ENCODE results near the gene LMTK3. TPM values are rescaled to one million over a fixed set of nuclear protein-coding genes. Genes with fewer than 3 reads are reported as not detected.

Gene LMTK3
- total and polyA plus RNA-seq, 2 donors (not counting 1 experiment from before 2014, with no cell fraction given) = 0.17 TPM; not detected in 1

DNA sequence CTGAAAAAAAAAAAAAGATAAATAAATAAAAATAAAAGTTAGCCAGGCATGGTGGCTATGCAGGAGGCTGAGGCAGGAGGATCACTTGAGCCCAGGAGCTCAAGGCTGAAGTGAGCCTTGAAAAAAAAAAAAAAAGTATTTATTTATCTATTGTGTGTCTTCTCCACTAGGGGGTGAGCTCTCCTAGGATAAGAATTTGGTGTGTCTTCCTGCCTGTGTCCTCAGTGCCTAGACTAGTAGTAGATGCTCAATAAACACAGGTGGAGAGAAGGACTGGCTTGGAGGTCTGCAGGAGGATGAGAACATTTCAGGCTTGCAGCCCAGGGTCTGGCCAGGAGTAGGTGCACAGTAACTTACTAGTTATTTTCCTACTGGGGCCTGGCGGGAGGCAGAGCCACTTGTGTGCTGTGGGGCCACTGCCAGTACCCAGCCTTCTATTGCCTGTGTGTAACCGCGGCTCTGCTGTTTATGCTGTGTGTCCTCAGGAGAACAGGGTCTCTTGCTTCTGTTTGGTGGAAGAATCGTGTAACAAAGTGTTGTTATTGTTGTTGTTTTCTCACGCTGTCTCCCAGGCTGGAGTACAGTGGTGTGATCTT is 5.4 kb downstream of the LMTK3 start:
- no peak for TF ChIP-seq EZH2 (IDR thresholded peaks at IDR 0.05; ENCODE audit: low read length, missing control alignments)
- TF ChIP-seq, protein P1, sequence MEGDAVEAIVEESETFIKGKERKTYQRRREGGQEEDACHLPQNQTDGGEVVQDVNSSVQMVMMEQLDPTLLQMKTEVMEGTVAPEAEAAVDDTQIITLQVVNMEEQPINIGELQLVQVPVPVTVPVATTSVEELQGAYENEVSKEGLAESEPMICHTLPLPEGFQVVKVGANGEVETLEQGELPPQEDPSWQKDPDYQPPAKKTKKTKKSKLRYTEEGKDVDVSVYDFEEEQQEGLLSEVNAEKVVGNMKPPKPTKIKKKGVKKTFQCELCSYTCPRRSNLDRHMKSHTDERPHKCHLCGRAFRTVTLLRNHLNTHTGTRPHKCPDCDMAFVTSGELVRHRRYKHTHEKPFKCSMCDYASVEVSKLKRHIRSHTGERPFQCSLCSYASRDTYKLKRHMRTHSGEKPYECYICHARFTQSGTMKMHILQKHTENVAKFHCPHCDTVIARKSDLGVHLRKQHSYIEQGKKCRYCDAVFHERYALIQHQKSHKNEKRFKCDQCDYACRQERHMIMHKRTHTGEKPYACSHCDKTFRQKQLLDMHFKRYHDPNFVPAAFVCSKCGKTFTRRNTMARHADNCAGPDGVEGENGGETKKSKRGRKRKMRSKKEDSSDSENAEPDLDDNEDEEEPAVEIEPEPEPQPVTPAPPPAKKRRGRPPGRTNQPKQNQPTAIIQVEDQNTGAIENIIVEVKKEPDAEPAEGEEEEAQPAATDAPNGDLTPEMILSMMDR (conservative IDR thresholded peaks at IDR 0.05 in 1 of 2, IDR thresholded peaks at IDR 0.05 in 1 of 2; ENCODE audit: low read depth in 1 of 2, low read length in 2 of 2) = peak; percentile 48 to 49
- no peaks in the 10 kb centered on the region for H3K36me3 ChIP-seq (ENCODE audit: control insufficient read depth, insufficient read depth, low read length)
- peak; percentile 33 to 64 for DNase-seq (ENCODE audit: low read depth in 2 of 2)
- no peaks in the 10 kb centered on the region for H3K9me3 ChIP-seq (ENCODE audit: control insufficient read depth, insufficient read depth, low read depth, low read length)
- H3K4me1 ChIP-seq (ENCODE audit: control insufficient read depth, extremely low read depth, insufficient read depth, low read length) = no peaks in the 10 kb centered on the region
- no peak overlapping the region for H3K9ac ChIP-seq (ENCODE audit: insufficient read depth, low read length)
- no peaks in the 10 kb centered on the region for H4K20me1 ChIP-seq (ENCODE audit: control insufficient read depth, extremely low read depth, insufficient read depth, low read length)
- no peak overlapping the region for H3K4me3 ChIP-seq (replicated peaks in 1 of 4; ENCODE audit: control extremely low read depth in 1 of 4, insufficient read depth in 1 of 4, low read depth in 3 of 4, low read length in 4 of 4)
- H3K4me2 ChIP-seq (ENCODE audit: extremely low read depth, insufficient read depth, low read length) = no peak overlapping the region
- no peaks in the 10 kb centered on the region for H3K79me2 ChIP-seq (ENCODE audit: control insufficient read depth, insufficient read depth, low read length)
- no peak overlapping the region for H2AFZ ChIP-seq (ENCODE audit: low read length)
- H3K27me3 ChIP-seq (ENCODE audit: control insufficient read depth, insufficient read depth, low read length) = peaks cover 6% of the 10 kb centered on the region
- H3K27ac ChIP-seq (ENCODE audit: insufficient read depth, low read length) = no peak overlapping the region

DNA sequence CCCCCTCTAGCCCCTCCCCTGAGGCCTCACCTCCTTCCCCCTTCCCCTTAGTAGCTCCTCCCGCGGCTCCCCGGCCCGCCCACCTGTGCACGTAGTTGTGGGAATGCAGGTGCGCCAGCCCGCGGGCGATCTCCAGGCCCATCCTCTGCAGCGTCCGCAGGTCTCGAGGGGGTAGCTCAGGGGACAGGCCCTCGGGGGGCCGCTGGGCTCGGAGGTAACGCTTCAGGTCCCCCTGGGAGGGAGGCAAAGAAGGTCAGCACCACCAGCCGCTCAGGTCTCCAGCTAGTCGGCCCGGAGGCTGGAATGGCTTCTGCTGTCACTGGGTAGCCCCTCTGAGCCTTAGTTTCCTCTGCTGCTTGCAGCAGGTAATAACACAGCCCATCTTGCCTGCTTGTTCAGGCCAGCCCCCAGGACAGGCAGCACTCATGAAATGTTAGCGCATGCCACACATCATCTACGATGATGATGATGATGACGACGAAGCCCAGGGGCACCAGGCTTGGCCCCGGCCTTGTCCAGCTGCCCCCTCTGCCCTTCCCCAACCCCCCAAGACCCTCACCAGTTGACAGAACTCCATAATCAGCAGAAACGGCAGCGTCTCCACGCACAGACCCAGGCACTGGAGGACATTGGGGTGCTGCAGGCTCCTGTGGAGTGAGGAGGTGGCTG is 9.2 kb downstream of the LMTK3 start:
- Histone ChIP-seq H3K9ac (ENCODE audit: insufficient read depth, low read length) (no peak overlapping the region), H3K4me3 (replicated peaks in 1 of 4; ENCODE audit: control extremely low read depth in 1 of 4, insufficient read depth in 1 of 4, low read depth in 3 of 4, low read length in 4 of 4) (no peak overlapping the region), H3K4me2 (ENCODE audit: extremely low read depth, insufficient read depth, low read length) (no peak overlapping the region), H3K79me2 (ENCODE audit: control insufficient read depth, insufficient read depth, low read length) (no peaks in the 10 kb centered on the region), H3K36me3 (ENCODE audit: control insufficient read depth, insufficient read depth, low read length) (no peaks in the 10 kb centered on the region), H3K9me3 (ENCODE audit: control insufficient read depth, insufficient read depth, low read depth, low read length) (no peaks in the 10 kb centered on the region), H3K4me1 (ENCODE audit: control insufficient read depth, extremely low read depth, insufficient read depth, low read length) (no peaks in the 10 kb centered on the region), H3K27me3 (ENCODE audit: control insufficient read depth, insufficient read depth, low read length) (peaks cover 18% of the 10 kb centered on the region), H3K27ac (ENCODE audit: insufficient read depth, low read length) (no peak overlapping the region), H2AFZ (ENCODE audit: low read length) (no peak overlapping the region), H4K20me1 (ENCODE audit: control insufficient read depth, extremely low read depth, insufficient read depth, low read length) (no peaks in the 10 kb centered on the region)
- no peak for DNase-seq (ENCODE audit: low read depth in 2 of 2)
- TF ChIP-seq, protein P1 (conservative IDR thresholded peaks at IDR 0.05 in 1 of 2, IDR thresholded peaks at IDR 0.05 in 1 of 2; ENCODE audit: low read depth in 1 of 2, low read length in 2 of 2) = no peak
- no peak for TF ChIP-seq EZH2 (IDR thresholded peaks at IDR 0.05; ENCODE audit: low read length, missing control alignments)

DNA sequence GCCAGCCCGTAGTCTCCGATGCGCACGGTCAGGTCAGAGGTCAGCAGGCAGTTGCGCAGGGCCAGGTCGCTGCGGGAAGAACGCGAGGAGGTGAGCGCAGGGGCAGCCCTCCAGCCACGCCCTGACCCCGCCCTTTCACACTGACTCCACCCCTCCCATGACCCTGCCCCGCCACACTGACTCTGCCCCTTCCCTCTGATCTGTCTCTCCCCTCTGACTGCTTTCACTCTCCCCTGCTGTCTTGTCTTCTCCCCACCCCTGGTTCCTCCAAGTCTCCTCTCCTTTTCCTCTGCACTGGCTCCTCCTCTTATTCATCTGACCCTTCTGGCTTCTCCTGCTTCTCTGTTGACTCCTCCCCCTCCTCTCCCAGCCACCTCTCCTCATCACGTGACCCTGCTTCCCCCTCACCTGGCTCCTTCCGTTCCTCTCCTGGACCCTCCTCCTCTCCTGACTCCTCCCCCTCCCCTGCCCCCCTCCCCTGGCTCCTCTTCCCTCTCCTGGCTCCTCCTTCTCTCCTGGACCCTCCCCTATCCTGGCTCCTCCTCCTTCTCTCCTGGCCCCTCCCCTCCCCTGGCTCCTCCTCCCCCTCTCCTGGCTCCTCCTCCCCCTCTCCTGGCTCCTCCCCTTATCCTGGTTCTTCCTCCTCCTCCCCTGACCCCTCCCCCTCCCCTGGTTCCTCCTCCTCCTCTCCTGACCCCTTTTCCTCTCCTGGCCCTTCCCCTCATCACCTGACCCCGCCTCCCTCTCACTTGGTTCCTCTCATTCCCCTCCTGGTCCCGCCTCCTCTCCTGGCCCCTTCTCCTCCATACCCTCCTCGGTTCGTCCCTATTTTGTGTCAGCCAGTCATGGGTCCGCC is 9.9 kb downstream of the LMTK3 start:
- DNase-seq (ENCODE audit: low read depth in 2 of 2) = no peak
- H3K9me3 ChIP-seq (ENCODE audit: control insufficient read depth, insufficient read depth, low read depth, low read length) = no peaks in the 10 kb centered on the region
- H3K4me1 ChIP-seq (ENCODE audit: control insufficient read depth, extremely low read depth, insufficient read depth, low read length) = no peaks in the 10 kb centered on the region
- H4K20me1 ChIP-seq (ENCODE audit: control insufficient read depth, extremely low read depth, insufficient read depth, low read length) = no peaks in the 10 kb centered on the region
- H2AFZ ChIP-seq (ENCODE audit: low read length) = no peak overlapping the region
- H3K4me3 ChIP-seq (replicated peaks in 1 of 4; ENCODE audit: control extremely low read depth in 1 of 4, insufficient read depth in 1 of 4, low read depth in 3 of 4, low read length in 4 of 4) = no peak overlapping the region
- TF ChIP-seq, protein P1 (conservative IDR thresholded peaks at IDR 0.05 in 1 of 2, IDR thresholded peaks at IDR 0.05 in 1 of 2; ENCODE audit: low read depth in 1 of 2, low read length in 2 of 2) = no peak
- TF ChIP-seq EZH2 (IDR thresholded peaks at IDR 0.05; ENCODE audit: low read length, missing control alignments) = no peak
- no peaks in the 10 kb centered on the region for H3K36me3 ChIP-seq (ENCODE audit: control insufficient read depth, insufficient read depth, low read length)
- H3K4me2 ChIP-seq (ENCODE audit: extremely low read depth, insufficient read depth, low read length) = no peak overlapping the region
- H3K27ac ChIP-seq (ENCODE audit: insufficient read depth, low read length) = no peak overlapping the region
- peaks cover 25% of the 10 kb centered on the region for H3K27me3 ChIP-seq (ENCODE audit: control insufficient read depth, insufficient read depth, low read length)
- H3K9ac ChIP-seq (ENCODE audit: insufficient read depth, low read length) = no peak overlapping the region
- H3K79me2 ChIP-seq (ENCODE audit: control insufficient read depth, insufficient read depth, low read length) = no peaks in the 10 kb centered on the region
